Mesothelial cell of epicardium (in vitro differentiated cells): ENCODE results near the gene PCSK2. TPM values are rescaled to one million over a fixed set of nuclear protein-coding genes. Genes with fewer than 3 reads are reported as not detected.

Experiments
- DNase-seq, 2 experiments: peaks; one replicate each; pipeline ENCODE4 v3.0.0; 2021; ENCODE audit warnings: low spot score in 2 of 2; ENCODE audit not compliant: unreplicated experiment in 2 of 2
- H3K27ac Mint-ChIP-seq: 2 replicates; pipeline ENCODE4 v1.8.0; 2021; ENCODE audit warnings: mixed read lengths
- H3K27me3 Mint-ChIP-seq: 2 replicates; pipeline ENCODE4 v1.8.0; 2021; ENCODE audit warnings: low read depth, mixed read lengths
- H3K36me3 Mint-ChIP-seq: 2 replicates; pipeline ENCODE4 v1.8.0; 2021; ENCODE audit warnings: mixed read lengths
- H3K4me1 Mint-ChIP-seq: 2 replicates; pipeline ENCODE4 v1.8.0; 2021; ENCODE audit warnings: mixed read lengths
- H3K4me3 Mint-ChIP-seq: 2 replicates; pipeline ENCODE4 v1.8.0; 2021; ENCODE audit warnings: mild to moderate bottlenecking, moderate library complexity, mixed read lengths
- H3K9me3 Mint-ChIP-seq: 2 replicates; pipeline ENCODE4 v1.8.0; 2021; ENCODE audit warnings: mixed read lengths
- CTCF ChIP-seq: fragments of 200-600 bp; sonication (generic); IDR thresholded peaks from one replicate; pipeline ENCODE4 v1.5.0; 2021; ENCODE audit warnings: antibody characterized with exemption; ENCODE audit not compliant: unreplicated experiment
- total RNA-seq: library from RNA; stranded (reverse); gene quantifications from 3 replicates; pipeline ENCODE4 v1.2.1, GENCODE V29; 2021

Gene PCSK2
- total RNA-seq, 1 donor from 2014 or later = 0.38 TPM

GRCh38 chr20:17524560-17524959 is 297.7 kb downstream of the PCSK2 start:
- DNase-seq = no peak
- Mint-ChIP-seq H3K4me1 (peaks cover 3% of the 10 kb centered on the region), H3K27me3 (no peaks in the 10 kb centered on the region), H3K36me3 (no peaks in the 10 kb centered on the region), H3K4me3 (no peak overlapping the region), H3K27ac (no peak overlapping the region), H3K9me3 (no peaks in the 10 kb centered on the region)
- TF ChIP-seq CTCF = no peak

GRCh38 chr20:17525132-17525531 is 298.3 kb downstream of the PCSK2 start:
- Mint-ChIP-seq H3K27me3 (no peaks in the 10 kb centered on the region), H3K27ac (no peak overlapping the region)

GRCh38 chr20:17525650-17526049 is 298.8 kb downstream of the PCSK2 start:
- H3K4me1 Mint-ChIP-seq = peaks cover 4% of the 10 kb centered on the region
- H3K9me3 Mint-ChIP-seq = no peaks in the 10 kb centered on the region
- DNase-seq = no peak
- no peak overlapping the region for H3K4me3 Mint-ChIP-seq
- H3K27me3 Mint-ChIP-seq = no peaks in the 10 kb centered on the region
- no peaks in the 10 kb centered on the region for H3K36me3 Mint-ChIP-seq
- H3K27ac Mint-ChIP-seq = no peak overlapping the region
- TF ChIP-seq CTCF = no peak

More at GRCh38 chr20:17525132-17525531, 298.3 kb downstream of the PCSK2 start:
- Mint-ChIP-seq H3K4me1 (peaks cover 3% of the 10 kb centered on the region), H3K9me3 (no peaks in the 10 kb centered on the region), H3K4me3 (no peak overlapping the region), H3K36me3 (no peaks in the 10 kb centered on the region)
- no peak for DNase-seq
- no peak for TF ChIP-seq CTCF

GRCh38 chr20:17529586-17529985 is 302.7 kb downstream of the PCSK2 start:
- H3K9me3 Mint-ChIP-seq = no peaks in the 10 kb centered on the region
- DNase-seq = no peak
- no peak overlapping the region for H3K4me3 Mint-ChIP-seq
- H3K27ac Mint-ChIP-seq = no peak overlapping the region
- H3K27me3 Mint-ChIP-seq = no peaks in the 10 kb centered on the region
- peaks cover 17% of the 10 kb centered on the region for H3K4me1 Mint-ChIP-seq
- no peak for TF ChIP-seq CTCF
- H3K36me3 Mint-ChIP-seq = no peaks in the 10 kb centered on the region

- H3K36me3 Mint-ChIP-seq = no peaks in the 10 kb centered on the region
- peaks cover 17% of the 10 kb centered on the region for H3K4me1 Mint-ChIP-seq
- H3K9me3 Mint-ChIP-seq = no peaks in the 10 kb centered on the region
- peak overlapping the region; percentile 26 for H3K27ac Mint-ChIP-seq
- H3K4me3 Mint-ChIP-seq = peak overlapping the region; percentile 65
- no peak for TF ChIP-seq CTCF
- no peaks in the 10 kb centered on the region for H3K27me3 Mint-ChIP-seq
- DNase-seq = no peak
These were observed 303.3 kb downstream of the PCSK2 start for GRCh38 chr20:17530153-17530552.
